Mucosa of descending colon (tissue), 3 donors: ENCODE results near the gene ANKK1. TPM values are rescaled to one million over a fixed set of nuclear protein-coding genes. Genes with fewer than 3 reads are reported as not detected.

ENCODE experiments used
- ATAC-seq: fragments of 200-7000 bp; cut with Tn5 transposase; one replicate; pipeline ENCODE4 v1.9.1; 2020; ENCODE audit warnings: mild to moderate bottlenecking, moderate library complexity
- DNase-seq, 3 donors: peaks; one replicate each; pipeline ENCODE4 v3.0.0-alpha.2; 2020
- H3K36me3 ChIP-seq: fragments of 200-600 bp; one replicate; pipeline ENCODE4 v1.8.0; 2021; ENCODE audit warnings: low read depth, mild to moderate bottlenecking
- H3K4me1 ChIP-seq: fragments of 200-600 bp; one replicate; pipeline ENCODE4 v1.8.0; 2021; ENCODE audit warnings: low read depth, mild to moderate bottlenecking
- H3K4me3 ChIP-seq: fragments of 200-600 bp; one replicate; pipeline ENCODE4 v1.8.0; 2021; ENCODE audit warnings: mild to moderate bottlenecking
- H3K9me3 ChIP-seq: fragments of 200-600 bp; one replicate; pipeline ENCODE4 v1.8.0; 2021; ENCODE audit warnings: mild to moderate bottlenecking
- CTCF ChIP-seq: fragments of 200-600 bp; IDR thresholded peaks from one replicate; pipeline ENCODE4 v1.8.0; 2022; ENCODE audit warnings: antibody characterized with exemption, mild to moderate bottlenecking
- intact Hi-C, 2 donors: fragments of 100-400 bp; cut with DNase I in 1 of 2; cut with micrococcal nuclease in 1 of 2; formaldehyde crosslinking; loops; one replicate each; pipeline versions ENCODE4 v1.11.0 to v1.11.1; 2022; cut with DNase I, micrococcal nuclease
- total RNA-seq, 3 donors: library from RNA; stranded (reverse); fragmentation: NEBNext Ultra II Directional in 2 of 3; extraction: Animal tissue kit (Norgen Biotek cat#: 25700) in 2 of 3; gene quantifications; one replicate each; pipeline versions ENCODE4 v1.2.1 to v1.2.4, GENCODE V29; 2021 to 2023
- donor health status: DM: no; HTN: no; CAD: no; lungs with moderate emphysema.
- donor health status: DM: no; HTN: no; CAD: no.
- donor health status: DM: no; HTN: yes; CAD: no.

ANKK1 gene
- total RNA-seq, 3 donors from 2014 or later = 0.19 to 0.28 (median 0.26) TPM

GRCh38 chr11:113382121-113382520 is 5.5 kb upstream of the ANKK1 start:
- Histone ChIP-seq H3K36me3 (no peaks in the 10 kb centered on the region), H3K4me1 (no peaks in the 10 kb centered on the region), H3K4me3 (no peak overlapping the region), H3K9me3 (no peaks in the 10 kb centered on the region)
- no peak for TF ChIP-seq CTCF
- intact Hi-C loops = no loop called here
- DNase-seq (no peak), ATAC-seq (no peak)

- Histone ChIP-seq H3K9me3 (no peaks in the 10 kb centered on the region), H3K4me1 (peaks cover 9% of the 10 kb centered on the region), H3K36me3 (no peaks in the 10 kb centered on the region), H3K4me3 (no peak overlapping the region)
- no peak for TF ChIP-seq CTCF
- no peak for ATAC-seq
- no peak for DNase-seq
- intact Hi-C loops = no loop called here
These were observed 3.0 kb upstream of the ANKK1 start for GRCh38 chr11:113384551-113384950.

- peaks cover 9% of the 10 kb centered on the region for H3K4me1 ChIP-seq
- DNase-seq (no peak), ATAC-seq (no peak)
- intact Hi-C loops = no loop called here
- H3K36me3 ChIP-seq = no peaks in the 10 kb centered on the region
- H3K9me3 ChIP-seq = no peaks in the 10 kb centered on the region
- TF ChIP-seq CTCF = no peak
- H3K4me3 ChIP-seq = no peak overlapping the region
These were observed 1.8 kb upstream of the ANKK1 start for GRCh38 chr11:113385749-113386148.

- H3K4me3 ChIP-seq = no peak overlapping the region
- intact Hi-C loops = no loop called here
- DNase-seq (no peak), ATAC-seq (no peak)
- peaks cover 9% of the 10 kb centered on the region for H3K4me1 ChIP-seq
- no peaks in the 10 kb centered on the region for H3K36me3 ChIP-seq
- TF ChIP-seq CTCF = no peak
- H3K9me3 ChIP-seq = no peaks in the 10 kb centered on the region
These were observed 713 bp upstream of the ANKK1 start for GRCh38 chr11:113386866-113387265.

GRCh38 chr11:113389272-113389671 is 1.7 kb downstream of the ANKK1 start:
- intact Hi-C loops = no loop called here
- TF ChIP-seq CTCF = no peak
- no peak for DNase-seq

GRCh38 chr11:113392236-113392921 is 4.8 kb downstream of the ANKK1 start:
- H3K36me3 ChIP-seq = no peaks in the 10 kb centered on the region
- ATAC-seq = no peak
- no peak overlapping the region for H3K4me3 ChIP-seq
- intact Hi-C loops = no loop called here
- H3K9me3 ChIP-seq = no peaks in the 10 kb centered on the region
- DNase-seq = no peak
- H3K4me1 ChIP-seq = peaks cover 9% of the 10 kb centered on the region
- TF ChIP-seq CTCF = no peak

More at GRCh38 chr11:113389272-113389671, 1.7 kb downstream of the ANKK1 start:
- Histone ChIP-seq H3K4me1 (peaks cover 9% of the 10 kb centered on the region), H3K4me3 (no peak overlapping the region), H3K36me3 (no peaks in the 10 kb centered on the region), H3K9me3 (no peaks in the 10 kb centered on the region)
- ATAC-seq = no peak
